Measurements from ENCODE around the gene TYRO3. TPM values are rescaled to one million over a fixed set of nuclear protein-coding genes. Genes with fewer than 3 reads are reported as not detected.
"Not testable (repeated sequence)": the region's sequence is repeated elsewhere in the genome, so short reads cannot be mapped to it uniquely, and the experiment has no call there.

The TYRO3 gene
- total and polyA plus RNA-seq, 2 experiments from 2014 or later, result 17.2 to 26.3 TPM

- Histone ChIP-seq H3K4me1 (ENCODE audit: low read depth) (no peaks in the 10 kb centered on the region), H3K36me3 (no peaks in the 10 kb centered on the region), H3K27me3 (no peaks in the 10 kb centered on the region), H3K27ac (no peak overlapping the region), H3K4me3 (no peak overlapping the region), H3K9me3 (ENCODE audit: low read depth) (no peaks in the 10 kb centered on the region)
- DNase-seq (ENCODE audit: low read depth in 1 of 2, low spot score in 1 of 2), result no peak
- no peak for TF ChIP-seq CTCF (IDR thresholded peaks at IDR 0.05; ENCODE audit: low read depth, low read length)
These were observed 24.8 kb downstream of the TYRO3 start for GRCh38 chr15:41583795-41584194.

- Histone ChIP-seq H3K4me3 (no peak overlapping the region), H3K36me3 (no peaks in the 10 kb centered on the region), H3K9me3 (ENCODE audit: low read depth) (no peaks in the 10 kb centered on the region), H3K27me3 (no peaks in the 10 kb centered on the region), H3K4me1 (ENCODE audit: low read depth) (no peaks in the 10 kb centered on the region), H3K27ac (no peak overlapping the region)
- no peak for TF ChIP-seq CTCF (IDR thresholded peaks at IDR 0.05; ENCODE audit: low read depth, low read length)
- peak in 1 of 2 donors; percentile 25 for DNase-seq (ENCODE audit: low read depth in 1 of 2, low spot score in 1 of 2)
These were observed 25.7 kb downstream of the TYRO3 start for GRCh38 chr15:41584636-41585126.

GRCh38 chr15:41585127-41586047 is 26.4 kb downstream of the TYRO3 start:
- H3K36me3 ChIP-seq, result no peaks in the 10 kb centered on the region
- H3K4me1 ChIP-seq (ENCODE audit: low read depth), result no peaks in the 10 kb centered on the region
- DNase-seq (ENCODE audit: low read depth in 1 of 2, low spot score in 1 of 2), result peak; percentile 47 to 66
- H3K27me3 ChIP-seq, result no peaks in the 10 kb centered on the region
- peak overlapping the region; percentile 7 for H3K4me3 ChIP-seq
- H3K9me3 ChIP-seq (ENCODE audit: low read depth), result no peaks in the 10 kb centered on the region
- H3K27ac ChIP-seq, result no peak overlapping the region
- TF ChIP-seq CTCF (IDR thresholded peaks at IDR 0.05; ENCODE audit: low read depth, low read length), result peak; percentile 56

GRCh38 chr15:41586531-41587282 is 27.7 kb downstream of the TYRO3 start:
- H3K4me1 ChIP-seq (ENCODE audit: low read depth); H3K4me3 ChIP-seq; DNase-seq (ENCODE audit: low read depth in 1 of 2, low spot score in 1 of 2); H3K9me3 ChIP-seq (ENCODE audit: low read depth); H3K36me3 ChIP-seq; H3K27ac ChIP-seq; H3K27me3 ChIP-seq: not testable (repeated sequence)

GRCh38 chr15:41589018-41589417 is 30.0 kb downstream of the TYRO3 start:
- not testable (repeated sequence) for H3K27ac ChIP-seq; DNase-seq (ENCODE audit: low read depth in 1 of 2, low spot score in 1 of 2); H3K4me1 ChIP-seq (ENCODE audit: low read depth); H3K27me3 ChIP-seq; H3K36me3 ChIP-seq; H3K9me3 ChIP-seq (ENCODE audit: low read depth); H3K4me3 ChIP-seq

GRCh38 chr15:41589571-41589970 is 30.6 kb downstream of the TYRO3 start:
- H3K36me3 ChIP-seq; H3K9me3 ChIP-seq (ENCODE audit: low read depth); H3K27ac ChIP-seq; DNase-seq (ENCODE audit: low read depth in 1 of 2, low spot score in 1 of 2); H3K4me1 ChIP-seq (ENCODE audit: low read depth); H3K27me3 ChIP-seq; H3K4me3 ChIP-seq: not testable (repeated sequence)

- not testable (repeated sequence) for H3K4me1 ChIP-seq (ENCODE audit: low read depth); H3K27ac ChIP-seq; H3K9me3 ChIP-seq (ENCODE audit: low read depth); H3K36me3 ChIP-seq; H3K27me3 ChIP-seq; DNase-seq (ENCODE audit: low read depth in 1 of 2, low spot score in 1 of 2); H3K4me3 ChIP-seq
These were observed 32.2 kb downstream of the TYRO3 start for GRCh38 chr15:41591217-41591616.

GRCh38 chr15:41592718-41593117 is 33.7 kb downstream of the TYRO3 start:
- not testable (repeated sequence) for H3K4me3 ChIP-seq; H3K9me3 ChIP-seq (ENCODE audit: low read depth); DNase-seq (ENCODE audit: low read depth in 1 of 2, low spot score in 1 of 2); H3K27ac ChIP-seq; H3K36me3 ChIP-seq; H3K27me3 ChIP-seq; H3K4me1 ChIP-seq (ENCODE audit: low read depth)

All from cardiac muscle cell (in vitro differentiated cells and primary cell).